DMS114 treated with DMSO at 0.1 percent for 48 hours (cell line): ENCODE data around the gene DNAH8.
A peak's percentile ranks its signal among the peaks of the same experiment; 100 is the strongest.

Experiments
- DNase-seq: peaks from one replicate; lab custom pipeline; 2025; ENCODE audit not compliant: unreplicated experiment; lab: John Stamatoyannopoulos, UW

DNAH8 gene

DNA sequence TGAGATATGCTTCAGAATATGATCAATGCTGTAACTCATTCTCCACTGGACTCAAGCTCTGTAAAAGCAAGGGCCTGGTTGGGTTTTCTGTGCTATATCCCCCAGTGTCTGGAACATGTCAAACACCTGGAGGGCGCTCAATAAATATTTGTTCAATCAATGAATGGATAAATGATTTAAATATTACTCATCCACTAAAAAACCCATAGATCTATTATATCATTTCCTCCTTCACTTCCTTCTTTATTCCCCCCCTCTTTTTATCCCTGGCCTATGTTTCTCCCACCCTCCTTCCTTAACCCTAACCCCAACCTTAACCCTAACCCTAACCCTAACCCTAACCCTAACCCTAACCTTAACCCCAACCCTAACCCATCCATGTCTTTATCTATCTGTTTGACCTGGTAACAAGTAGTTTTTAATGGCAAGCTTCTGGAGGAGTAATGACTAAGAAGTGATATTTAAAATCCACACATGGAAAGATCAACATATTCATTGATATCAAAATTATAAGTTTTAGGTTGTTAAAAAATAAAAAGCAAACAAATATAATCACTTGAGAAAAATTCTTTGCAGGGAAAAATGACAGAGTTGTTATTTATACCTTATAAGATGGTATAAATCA, 229.7 kb downstream of the DNAH8 start:
- DNase-seq: no peak

DNA sequence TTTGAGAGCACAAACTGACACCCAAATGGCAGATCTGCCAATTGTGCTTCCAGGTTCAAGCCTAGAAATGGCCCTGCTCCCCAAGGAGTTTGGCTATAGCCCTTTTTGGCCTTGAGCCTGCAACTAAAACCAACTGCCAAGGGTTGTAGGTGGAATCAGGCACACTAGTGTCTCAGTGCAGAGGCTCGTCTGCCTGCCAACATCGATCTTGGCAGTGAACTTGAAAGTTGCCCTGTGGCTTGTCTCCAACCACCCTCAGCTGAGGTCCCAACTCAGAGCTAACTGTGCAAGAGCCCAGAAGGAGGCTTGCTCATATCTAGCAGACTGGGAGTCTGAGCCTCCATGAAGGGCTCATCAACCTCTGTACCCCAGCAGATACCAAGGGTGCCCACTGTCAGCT, 240.8 kb downstream of the DNAH8 start:
- no peak for DNase-seq

DNA sequence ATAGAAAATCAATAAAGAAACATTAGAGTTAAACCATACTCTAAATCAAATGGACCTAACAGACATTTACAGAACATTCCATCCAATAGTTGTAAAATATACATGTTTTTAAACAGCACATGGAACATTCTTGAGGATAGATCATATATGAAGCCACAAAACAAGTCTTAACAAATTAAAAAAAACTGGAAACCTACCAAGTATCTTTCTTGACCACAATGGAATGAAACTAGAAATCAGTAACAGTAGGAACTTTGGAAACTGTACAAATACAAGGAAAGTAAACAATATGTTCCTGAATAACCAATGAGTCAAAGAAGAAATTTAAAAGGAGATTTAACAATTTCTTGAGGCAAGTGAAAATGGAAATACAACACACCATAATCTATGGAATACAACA, 242.3 kb downstream of the DNAH8 start:
- no peak for DNase-seq

DNA sequence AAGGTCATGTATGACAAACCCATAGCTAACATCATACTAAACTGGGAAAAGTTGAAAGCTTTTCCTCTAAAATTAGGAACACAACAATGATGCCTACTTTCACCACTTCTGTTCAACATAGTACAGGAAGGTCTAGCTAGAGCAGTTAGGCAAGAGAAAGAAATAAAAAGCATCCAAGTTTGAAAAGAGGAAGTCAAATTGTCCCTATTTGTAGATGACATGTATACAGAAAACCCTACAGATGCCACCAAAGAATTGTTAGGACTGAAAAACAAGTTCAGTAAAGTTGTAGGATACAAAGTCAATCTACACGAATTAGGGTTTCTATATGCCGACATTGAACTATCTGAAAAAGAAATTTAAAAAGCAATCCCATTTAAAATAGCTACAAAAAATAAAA, 244.0 kb downstream of the DNAH8 start:
- DNase-seq: no peak

DNA sequence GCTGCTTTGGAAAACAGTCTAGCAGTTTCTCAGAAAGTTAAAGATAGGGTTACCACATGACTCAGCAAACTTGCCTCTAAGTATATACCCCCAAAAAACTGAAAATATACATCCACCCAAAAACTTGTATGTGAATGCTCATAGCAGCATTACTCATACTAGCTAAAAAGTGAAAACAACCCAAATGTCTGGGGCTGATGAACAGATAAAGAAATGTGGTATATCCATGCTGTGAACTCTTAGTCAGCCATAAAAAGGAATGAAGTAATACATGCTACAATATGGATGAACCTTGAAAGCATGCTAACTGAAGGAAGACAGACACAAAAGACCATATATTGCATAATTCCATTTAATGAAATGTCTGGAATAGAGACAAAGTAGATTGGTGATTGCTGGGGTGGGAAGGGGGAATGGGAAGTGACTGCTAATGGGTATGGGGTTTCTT, 253.6 kb downstream of the DNAH8 start:
- no peak for DNase-seq

DNA sequence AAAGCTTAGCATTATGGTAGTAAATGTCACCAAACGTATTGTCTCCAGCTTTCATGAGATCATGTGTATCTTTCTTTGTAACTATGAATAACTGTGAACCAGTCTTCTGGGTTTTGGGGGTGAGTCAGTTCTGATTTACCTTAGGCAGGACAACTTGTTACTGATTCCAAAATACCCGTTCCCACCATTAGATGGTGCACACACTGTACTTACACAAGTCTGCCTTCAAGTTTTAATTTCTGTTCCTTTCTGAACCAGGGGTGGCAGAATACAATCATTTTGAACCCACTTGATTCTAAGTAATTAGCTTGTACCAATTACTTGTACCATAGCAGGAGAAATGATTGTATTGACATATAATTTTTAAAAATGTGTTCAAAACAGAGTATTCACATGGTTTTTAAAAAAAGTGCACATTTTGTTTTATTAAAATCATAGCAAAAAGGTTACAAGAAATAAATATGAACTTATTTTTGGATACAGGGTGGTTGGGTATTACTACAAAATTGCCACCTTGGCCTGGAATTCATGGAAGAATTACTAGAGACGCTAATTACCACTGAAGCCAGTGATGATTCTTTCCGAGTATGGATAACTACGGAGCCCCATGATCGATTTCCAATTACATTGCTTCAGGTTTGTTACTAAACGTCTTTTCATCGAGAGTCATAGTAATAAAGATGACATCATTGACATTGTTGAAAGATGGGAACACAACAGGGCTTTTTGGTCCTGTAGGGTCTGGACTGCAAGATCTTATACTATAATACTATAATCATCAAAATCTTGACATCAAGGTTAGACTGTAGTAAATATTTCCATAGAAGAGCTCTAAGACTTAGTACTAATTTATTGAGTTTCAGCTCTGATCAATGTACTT, 258.3 kb downstream of the DNAH8 start:
- DNase-seq: peak; percentile 86

DNA sequence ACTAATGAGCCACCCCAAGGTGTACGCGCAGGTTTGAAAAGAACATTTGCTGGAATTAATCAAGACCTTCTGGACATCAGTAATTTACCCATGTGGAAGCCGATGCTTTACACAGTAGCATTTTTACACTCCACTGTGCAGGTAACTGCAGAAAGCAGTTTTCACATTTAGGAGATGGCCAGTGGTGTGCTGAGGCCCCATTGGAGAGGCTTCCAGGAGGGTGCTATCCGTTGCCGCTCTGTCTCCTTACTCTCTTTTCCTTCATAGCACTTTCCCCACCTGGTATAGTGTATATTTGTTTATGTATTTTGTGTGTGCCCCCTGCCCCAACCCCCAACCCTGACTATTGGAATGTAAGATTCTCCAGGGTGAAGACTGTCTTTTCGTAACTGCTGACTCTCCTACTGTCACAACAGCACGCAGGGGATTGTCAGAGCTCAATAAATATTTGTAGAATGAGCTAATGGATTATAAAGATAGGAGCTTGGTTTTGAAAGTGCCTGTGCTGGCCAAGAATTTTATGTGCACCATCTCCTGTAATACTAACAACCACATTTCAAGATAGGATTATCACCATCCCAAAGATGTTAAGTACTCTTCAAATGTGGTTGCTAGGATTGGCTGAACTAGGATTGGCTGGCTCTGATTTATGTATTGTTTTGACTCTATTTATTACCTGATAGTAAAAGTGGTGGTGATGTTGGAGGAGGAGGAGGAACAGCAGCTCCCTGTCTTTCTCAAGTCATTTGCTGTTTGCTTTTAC, 259.5 kb downstream of the DNAH8 start:
- DNase-seq: no peak

DNA sequence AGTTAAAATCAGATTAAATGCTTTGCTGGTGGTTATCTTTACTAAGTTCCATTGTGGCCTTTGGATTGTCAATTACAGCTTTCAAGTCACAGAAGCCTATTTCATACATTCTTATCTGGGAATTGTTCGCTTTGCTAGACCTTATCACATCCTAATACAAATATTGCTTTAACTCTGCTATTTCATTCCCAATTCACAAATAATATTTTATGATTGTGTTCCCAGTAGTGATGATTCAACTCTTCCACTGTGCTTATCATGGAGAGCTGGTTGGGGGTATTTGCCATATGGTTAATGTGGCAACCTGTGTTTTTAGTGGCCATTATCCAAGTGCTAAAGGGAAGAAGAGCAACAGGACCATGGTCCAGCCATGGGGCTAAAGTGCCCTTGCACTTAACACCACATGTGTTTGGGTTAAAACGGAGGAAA, 260.5 kb downstream of the DNAH8 start:
- DNase-seq: no peak

DNA sequence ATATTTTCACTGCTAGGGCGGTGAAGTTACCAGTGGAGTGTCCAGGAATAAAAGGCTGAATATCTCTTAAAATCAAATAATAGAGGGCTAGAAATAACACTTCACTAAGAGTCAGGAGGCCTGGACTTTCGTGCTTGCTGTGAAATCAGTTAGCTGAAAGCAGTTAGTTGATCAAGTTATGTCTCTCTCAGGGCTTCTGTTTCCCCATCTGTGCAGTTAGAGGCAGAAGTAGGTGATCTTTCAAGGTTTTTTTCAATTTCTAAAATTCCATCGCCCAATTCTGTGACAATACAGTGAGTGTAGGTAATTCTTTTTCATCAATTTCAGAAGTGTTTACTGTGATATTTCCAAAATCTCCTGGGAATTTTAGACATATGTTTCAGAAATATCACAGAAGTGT, 260.9 kb downstream of the DNAH8 start:
- no peak for DNase-seq

DNA sequence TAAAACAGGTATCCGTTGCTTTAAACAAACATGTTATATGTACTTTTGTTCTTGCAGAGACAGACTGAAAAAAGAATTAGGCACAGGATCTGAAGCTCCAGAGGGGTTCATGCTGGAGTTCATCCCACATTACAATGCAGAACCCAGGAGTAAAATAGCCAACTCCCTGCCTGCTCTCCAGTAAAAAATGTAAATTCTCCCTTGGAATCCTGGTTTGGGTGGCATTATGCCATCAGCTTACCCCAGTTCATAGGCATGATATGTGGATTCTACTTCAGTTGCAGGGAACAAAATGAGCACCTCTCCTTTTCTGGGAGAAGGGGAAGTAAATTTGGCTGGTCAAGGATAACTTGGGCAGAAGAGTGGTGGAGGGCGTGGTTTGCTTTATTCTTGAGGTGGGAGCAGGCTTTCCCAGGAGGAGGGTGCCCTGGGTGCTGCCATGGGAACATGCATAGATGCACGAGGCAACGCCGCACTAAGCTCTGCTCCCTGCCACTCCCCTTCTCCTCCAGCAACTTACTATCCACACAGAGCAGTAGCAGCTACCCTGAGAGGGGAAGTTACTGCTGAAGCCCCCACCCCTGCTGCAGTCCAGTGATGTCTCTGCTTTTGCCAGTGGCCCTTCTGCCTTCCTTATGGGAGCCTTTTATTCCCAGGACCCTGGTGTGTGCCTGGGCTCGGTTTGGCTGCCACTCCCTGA, 261.8 kb downstream of the DNAH8 start:
- no peak for DNase-seq

DNA sequence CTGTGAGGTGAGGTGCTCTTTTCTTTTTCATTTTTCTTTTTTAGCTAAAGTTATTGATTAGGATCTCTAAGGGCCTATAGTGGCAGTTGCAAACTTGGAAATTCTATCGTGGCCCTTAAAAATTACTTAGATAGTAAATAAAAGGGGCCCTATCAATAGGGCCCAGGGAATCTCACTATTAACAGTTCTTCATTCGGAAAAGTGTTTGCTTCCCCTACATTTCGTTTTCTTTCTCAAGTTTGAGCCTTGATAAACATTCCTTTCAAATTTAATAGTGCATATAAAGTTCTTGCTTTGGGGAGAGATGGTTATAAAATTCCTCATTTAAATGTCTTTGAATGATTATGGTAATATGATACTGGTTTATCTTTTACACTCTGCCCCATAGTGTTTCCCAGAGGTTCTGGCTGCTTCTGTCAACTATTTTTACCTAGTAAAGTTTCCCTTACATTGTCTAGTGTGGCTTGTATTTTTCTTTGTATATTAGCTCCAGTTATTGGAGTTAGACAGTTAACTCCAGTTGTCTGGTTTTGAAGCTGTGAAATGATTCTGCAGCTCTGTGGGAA, 263.1 kb downstream of the DNAH8 start:
- DNase-seq: no peak

DNA sequence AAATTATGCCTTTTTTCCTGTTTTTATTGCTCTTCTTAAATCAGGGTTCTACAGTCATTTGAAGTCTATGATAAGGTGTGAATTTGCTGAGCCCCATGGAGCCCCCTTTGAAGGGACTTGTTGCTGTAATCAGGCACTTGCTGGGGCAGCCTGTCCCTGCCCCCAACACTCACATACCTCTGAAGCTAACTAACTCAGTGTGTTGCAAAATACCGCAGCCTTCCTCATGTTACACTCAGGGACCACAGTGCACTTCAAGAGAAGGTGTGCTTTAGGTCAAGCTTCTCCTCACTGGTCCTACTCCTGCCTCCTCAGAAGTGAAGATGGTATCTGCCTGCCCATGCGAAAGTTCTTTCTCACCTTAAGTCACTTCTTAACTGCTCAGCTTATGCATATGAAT, 267.4 kb downstream of the DNAH8 start:
- no peak for DNase-seq

DNA sequence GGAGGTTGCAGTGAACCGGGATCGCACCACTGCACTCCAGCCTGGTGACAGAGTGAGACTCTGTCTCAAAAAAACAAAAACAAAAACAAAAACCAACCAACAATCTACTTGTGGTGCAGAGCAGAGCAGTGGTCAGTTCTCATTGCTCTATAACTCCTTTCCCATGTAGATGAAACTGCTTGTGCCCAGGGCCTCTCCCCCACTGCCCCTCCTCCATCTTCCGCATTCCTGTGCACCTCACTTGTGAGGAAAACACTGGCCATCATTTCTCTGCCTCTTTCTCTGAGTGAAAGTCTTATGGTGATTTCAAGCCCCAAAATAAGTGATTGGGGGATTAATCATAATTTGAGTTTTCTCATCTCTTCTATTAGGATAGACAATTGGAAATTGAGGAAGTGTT, 269.6 kb downstream of the DNAH8 start:
- DNase-seq: no peak

DNA sequence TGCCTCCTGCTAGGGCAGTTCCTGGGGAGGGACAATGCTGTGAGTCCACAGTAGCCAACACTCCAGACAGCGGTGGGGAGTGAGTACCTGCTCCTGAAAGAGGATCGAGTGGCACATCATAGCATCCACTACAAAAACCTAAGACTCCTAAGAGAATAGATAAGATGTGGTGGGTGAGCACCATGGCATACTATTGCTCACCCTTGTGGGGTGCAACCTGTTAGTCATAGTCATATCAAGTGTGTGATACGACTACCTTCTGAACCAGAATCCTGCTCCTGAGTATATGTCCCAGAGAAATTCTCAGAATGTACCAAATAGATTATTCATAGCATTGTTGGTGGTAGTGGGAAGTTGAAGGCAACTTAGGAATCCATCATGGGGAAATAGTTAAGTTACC, 270.7 kb downstream of the DNAH8 start:
- DNase-seq: no peak

DNA sequence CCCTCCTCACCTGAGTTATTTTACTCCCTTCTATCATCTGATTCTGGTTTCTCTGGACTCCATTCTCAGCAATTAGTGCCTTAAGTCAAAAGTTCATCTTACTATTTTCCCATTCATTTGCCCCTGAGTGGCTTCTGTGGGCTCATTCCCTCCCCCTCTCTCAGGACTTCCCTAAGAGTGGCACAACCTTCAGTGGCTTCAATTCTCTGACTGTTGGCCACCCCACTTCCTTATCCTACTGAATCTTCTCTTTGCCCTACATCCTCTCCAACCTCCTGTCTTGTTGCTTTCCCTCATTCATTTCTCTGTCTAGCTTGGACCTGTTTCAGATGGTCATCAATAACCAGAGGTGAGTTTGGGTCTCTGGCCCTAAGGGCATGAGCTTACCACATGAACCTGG, 272.4 kb downstream of the DNAH8 start:
- no peak for DNase-seq

DNA sequence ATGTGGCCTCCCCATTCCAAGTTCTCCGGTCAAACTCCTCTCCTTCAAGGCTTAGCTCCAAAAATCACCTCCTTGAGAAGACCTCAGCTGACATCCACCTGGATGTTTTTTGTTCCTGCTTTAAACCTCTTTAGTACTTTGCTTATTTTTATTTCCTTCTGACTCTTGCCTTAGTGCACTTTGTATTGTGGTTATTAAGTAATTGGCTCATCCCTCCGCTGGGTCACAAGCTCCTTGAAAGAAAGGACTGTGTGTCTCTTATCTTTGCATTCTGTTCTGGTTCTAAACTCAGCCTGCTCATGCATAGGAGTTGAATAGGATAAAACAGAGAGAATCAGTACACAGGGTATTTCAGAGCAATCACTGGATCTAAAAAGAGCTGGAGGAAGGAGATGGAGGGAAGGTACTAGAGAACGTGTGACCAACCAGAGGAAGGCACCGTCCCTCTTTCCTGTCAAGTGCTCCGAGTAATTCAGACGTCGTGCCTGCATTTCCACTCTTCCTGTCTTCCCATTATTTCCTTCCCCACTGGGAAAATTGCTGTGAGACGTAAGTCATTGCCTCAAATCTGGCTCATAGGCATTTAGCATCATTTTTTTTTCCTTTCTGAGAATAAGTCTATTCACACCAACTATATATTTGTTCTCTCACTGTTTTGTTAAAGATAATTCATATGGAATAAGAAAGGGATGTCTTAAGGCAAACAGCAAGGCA, 273.8 kb downstream of the DNAH8 start:
- no peak for DNase-seq

DNA sequence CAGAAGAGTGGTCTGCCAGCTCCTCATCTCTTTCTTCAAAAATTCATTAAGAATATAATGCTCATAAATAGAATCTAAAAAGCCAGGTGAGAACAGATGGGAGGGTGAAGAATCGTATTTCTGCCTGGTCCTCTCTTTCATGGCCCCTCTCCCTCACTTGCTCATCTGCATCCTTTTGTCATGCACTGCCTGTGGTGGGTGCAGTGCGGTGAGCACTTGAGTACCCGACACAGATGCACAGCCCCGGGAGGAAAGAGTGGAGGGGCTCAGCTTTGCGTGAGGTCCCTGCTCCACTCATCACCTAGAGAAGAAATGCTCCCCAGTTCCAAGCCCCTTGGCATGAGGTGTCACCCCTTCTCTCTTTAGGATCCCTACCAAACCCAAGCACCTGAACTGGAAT, 275.4 kb downstream of the DNAH8 start:
- no peak for DNase-seq

DNA sequence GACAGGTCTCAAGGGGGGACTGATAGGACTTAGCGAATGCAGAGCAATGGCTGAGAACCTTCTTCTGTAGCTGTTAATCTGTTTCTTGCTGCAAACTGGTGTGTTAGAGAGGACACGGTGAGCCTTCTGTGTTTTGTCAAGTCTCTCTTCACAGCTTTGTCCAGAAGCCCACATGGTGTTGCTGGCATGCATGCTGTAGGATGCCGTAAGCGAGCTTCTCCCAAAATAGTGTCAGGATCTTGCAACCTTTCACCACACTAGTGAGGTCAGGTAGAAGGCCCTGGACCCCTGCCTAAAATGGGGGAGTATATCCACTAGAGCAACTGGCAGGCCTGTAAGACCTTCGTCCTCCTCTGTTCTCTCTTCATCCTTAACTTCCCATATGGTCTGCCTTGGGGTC, 281.6 kb downstream of the DNAH8 start:
- no peak for DNase-seq

DNA sequence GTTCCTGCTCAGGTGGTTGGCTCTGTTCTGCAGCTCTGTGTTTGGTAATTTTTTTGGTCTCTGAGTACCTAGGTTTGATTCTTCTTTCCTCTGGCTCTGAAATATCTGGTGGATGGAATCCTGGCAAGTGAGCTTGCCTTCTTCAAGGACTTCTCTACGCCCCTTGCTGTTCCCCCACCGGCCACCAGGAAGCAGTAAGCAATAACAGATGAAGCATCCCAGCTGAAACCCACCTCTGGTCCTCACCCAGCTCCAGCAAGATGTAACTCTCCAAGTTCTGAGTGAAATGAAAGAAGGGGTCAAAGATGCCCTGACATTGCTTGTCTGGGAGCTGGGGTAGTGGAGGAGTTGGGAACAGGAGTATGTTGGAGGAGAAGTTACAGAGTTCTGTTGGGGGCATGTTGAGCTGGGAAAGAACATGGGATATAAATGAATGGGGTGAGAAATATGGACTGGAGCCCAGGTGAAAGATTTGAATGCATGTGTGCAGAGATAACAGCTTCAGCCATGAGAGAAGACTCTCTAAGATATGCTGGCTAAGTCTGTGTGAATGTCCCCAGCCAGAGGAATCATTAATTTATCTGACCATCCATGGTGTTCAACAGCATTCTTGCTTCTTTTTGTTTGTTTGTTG, 282.1 kb downstream of the DNAH8 start:
- peak; percentile 54 for DNase-seq

DNA sequence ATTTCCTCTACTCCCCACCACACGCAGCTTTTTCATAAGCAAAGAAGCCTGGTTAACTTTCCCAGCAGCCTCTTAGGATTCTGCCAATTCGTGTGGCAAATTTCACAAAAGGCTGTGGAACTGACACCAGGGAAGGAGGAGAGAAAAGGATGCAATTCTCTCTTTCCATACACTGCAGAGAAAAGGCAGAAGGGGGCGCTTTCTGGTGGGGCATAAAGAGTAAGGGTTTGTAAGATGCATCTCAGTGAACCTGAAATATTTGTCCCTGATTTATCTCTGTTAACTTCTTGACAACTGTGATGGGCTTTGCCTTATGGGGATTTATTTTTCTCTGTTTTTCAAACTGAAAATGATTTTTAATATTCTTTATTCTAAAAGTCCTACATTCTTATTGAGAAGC, 288.0 kb downstream of the DNAH8 start:
- DNase-seq: peak; percentile 5
